GM23248 (cell line): ENCODE measurements around the gene SH3TC1.

Experiments
- EZH2 ChIP-seq: fragments of 200-600 bp; sonication (generic); IDR thresholded peaks from 2 replicates; pipeline ENCODE4 v1.6.1; 2018; ENCODE audit warnings: antibody characterized with exemption, mild to moderate bottlenecking; ENCODE audit not compliant: insufficient read depth, poor library complexity, severe bottlenecking
- EZH2phosphoT487 ChIP-seq: fragments of 200-600 bp; sonication (generic); IDR thresholded peaks from 2 replicates; pipeline ENCODE4 v1.6.1; 2018; ENCODE audit warnings: antibody characterized with exemption, moderate library complexity, mild to moderate bottlenecking, low read depth; ENCODE audit not compliant: insufficient read depth

GRCh38 chr4:8274765-8275547 lies 75.9 kb downstream of the SH3TC1 start:
- TF ChIP-seq EZH2phosphoT487 (no peak), EZH2 (no peak)
